ENCODE data around the gene ACACB. TPM values are rescaled to one million over a fixed set of nuclear protein-coding genes. Genes with fewer than 3 reads are reported as not detected.

The ACACB gene
- total and polyA plus RNA-seq, 8 donors, result 23.4 to 58.9 (median 31.6) TPM

DNA sequence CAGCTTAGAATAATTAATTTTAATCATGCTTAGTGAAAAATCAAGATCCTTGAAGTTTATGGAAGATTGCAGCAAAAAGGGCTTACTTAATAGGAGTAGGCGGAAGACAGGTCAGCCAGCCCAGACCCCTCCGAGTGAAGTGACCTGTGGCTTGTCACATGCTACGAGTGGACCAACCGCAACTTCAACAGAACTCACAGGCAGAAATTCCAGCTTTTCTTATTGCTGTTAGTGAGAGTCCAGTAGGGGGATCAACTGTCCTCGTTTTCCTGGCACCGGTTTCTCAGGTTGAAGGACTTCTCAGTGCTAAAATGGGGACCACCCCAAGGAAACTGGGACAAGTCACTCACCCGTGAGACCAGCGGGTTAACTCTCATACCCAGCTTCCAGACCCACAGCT, 72.9 kb downstream of the ACACB start:
- WGBS, 2 donors, result 91 to 94% methylated on average over 8 of the region's 8 CpGs
- Histone ChIP-seq H3K9me3 (no peaks in the 10 kb centered on the region), H3K36me3 (peaks cover 0 to 66% (median 16%) of the 10 kb centered on the region in 3 donors), H3K4me3 (no peak overlapping the region), H3K27ac (no peak overlapping the region), H3K4me1 (no peaks in the 10 kb centered on the region), H3K27me3 (no peaks in the 10 kb centered on the region)
- TF ChIP-seq, protein P1, sequence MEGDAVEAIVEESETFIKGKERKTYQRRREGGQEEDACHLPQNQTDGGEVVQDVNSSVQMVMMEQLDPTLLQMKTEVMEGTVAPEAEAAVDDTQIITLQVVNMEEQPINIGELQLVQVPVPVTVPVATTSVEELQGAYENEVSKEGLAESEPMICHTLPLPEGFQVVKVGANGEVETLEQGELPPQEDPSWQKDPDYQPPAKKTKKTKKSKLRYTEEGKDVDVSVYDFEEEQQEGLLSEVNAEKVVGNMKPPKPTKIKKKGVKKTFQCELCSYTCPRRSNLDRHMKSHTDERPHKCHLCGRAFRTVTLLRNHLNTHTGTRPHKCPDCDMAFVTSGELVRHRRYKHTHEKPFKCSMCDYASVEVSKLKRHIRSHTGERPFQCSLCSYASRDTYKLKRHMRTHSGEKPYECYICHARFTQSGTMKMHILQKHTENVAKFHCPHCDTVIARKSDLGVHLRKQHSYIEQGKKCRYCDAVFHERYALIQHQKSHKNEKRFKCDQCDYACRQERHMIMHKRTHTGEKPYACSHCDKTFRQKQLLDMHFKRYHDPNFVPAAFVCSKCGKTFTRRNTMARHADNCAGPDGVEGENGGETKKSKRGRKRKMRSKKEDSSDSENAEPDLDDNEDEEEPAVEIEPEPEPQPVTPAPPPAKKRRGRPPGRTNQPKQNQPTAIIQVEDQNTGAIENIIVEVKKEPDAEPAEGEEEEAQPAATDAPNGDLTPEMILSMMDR (IDR thresholded peaks at IDR 0.05), result no peak
- FAIRE-seq (no peak), ATAC-seq (no peak), DNase-seq (no peak)
- intact Hi-C loops (cut with DNase I), result no loop called here

DNA sequence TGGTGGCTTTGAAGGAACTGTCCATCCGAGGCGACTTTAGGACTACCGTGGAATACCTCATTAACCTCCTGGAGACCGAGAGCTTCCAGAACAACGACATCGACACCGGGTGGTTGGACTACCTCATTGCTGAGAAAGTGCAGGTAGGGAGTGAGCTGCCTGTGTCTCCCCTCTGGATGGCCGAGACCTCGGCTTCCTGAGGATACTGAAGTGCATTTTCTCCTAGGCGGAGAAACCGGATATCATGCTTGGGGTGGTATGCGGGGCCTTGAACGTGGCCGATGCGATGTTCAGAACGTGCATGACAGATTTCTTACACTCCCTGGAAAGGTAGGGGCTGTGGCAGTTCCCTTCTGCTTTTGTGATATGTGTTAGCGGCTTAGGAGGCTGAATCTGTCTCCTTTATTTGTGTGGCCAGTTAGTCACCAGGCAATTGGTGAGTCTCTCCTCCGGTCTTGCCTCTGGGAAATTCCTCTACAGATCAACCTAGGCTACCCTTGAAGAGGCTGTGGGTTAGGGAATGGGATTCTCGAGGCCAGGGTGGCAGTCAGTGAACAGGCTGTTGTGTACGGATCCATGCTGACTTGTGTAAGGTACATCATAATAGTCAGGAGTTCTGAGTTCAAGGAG, 75.3 kb downstream of the ACACB start:
- Histone ChIP-seq H3K27ac (no peak overlapping the region), H3K4me3 (no peak overlapping the region), H3K4me1 (no peaks in the 10 kb centered on the region), H3K36me3 (peaks cover 0 to 65% (median 8%) of the 10 kb centered on the region in 3 donors), H3K27me3 (no peaks in the 10 kb centered on the region), H3K9me3 (no peaks in the 10 kb centered on the region)
- WGBS, 2 donors, result 93 to 95% methylated on average over 20 of the region's 20 CpGs
- TF ChIP-seq, protein P1 (IDR thresholded peaks at IDR 0.05), result no peak
- no peak for FAIRE-seq
- intact Hi-C loops (cut with DNase I), result no loop called here
- DNase-seq, result no peak
- ATAC-seq, result no peak

DNA sequence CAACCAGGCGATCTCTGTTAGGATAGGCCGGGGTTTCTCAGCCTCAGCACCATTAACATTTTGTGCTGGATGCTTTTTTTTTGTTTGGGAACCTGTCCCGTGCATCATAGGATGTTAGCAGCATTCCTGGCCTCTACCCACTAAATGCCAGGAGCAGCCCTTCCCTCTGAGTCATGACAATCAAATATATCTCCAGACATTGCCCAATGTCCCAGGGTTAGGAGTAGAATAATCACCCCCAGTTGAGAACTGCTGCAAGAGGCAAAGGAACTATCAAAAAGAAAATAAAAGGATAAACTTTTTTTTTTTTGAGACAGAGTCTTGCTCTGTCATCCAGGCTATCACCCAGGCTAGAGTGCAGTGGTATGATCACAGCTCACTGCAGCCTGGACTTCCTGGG, 76.0 kb downstream of the ACACB start:
- DNase-seq, result no peak
- H3K27ac ChIP-seq, result no peak overlapping the region
- TF ChIP-seq, protein P1 (IDR thresholded peaks at IDR 0.05), result no peak
- WGBS, 2 donors, result 82 to 89% methylated on average over 3 of the region's 3 CpGs
- intact Hi-C loops (cut with DNase I), result no loop called here
- ATAC-seq, result no peak
- no peaks in the 10 kb centered on the region for H3K27me3 ChIP-seq
- H3K4me3 ChIP-seq, result no peak overlapping the region
- FAIRE-seq, result no peak
- H3K4me1 ChIP-seq, result peaks cover 0 to under 1% (median 0%) of the 10 kb centered on the region in 3 donors
- H3K9me3 ChIP-seq, result no peaks in the 10 kb centered on the region
- peaks cover 0 to 66% (median 11%) of the 10 kb centered on the region in 3 donors for H3K36me3 ChIP-seq

DNA sequence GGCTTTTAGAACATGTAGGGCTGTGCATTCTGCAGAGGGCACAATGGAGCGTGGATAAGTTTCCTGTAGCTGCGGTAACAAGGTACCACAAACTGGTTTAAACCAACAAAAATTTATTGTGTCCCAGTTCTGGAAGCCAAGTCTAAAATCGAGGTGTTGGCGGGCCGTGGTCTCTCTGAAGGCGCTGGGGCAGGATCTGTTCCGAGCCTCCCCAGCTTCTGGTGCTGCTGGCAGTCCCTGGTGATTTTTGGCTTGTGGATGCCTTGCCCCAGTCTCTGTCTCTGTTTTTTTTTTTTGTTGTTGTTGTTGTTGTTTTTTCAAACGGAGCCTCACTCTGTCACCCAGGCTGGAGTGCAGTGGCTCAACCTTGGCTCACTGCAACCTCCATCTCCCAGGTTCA, 77.5 kb downstream of the ACACB start:
- WGBS, 2 donors, result 95 to 96% methylated on average over 8 of the region's 8 CpGs
- Histone ChIP-seq H3K27me3 (no peaks in the 10 kb centered on the region), H3K9me3 (no peaks in the 10 kb centered on the region), H3K36me3 (peaks cover 0 to 58% (median 11%) of the 10 kb centered on the region in 3 donors), H3K4me1 (peaks cover 0 to 3% (median 0%) of the 10 kb centered on the region in 3 donors), H3K27ac (no peak overlapping the region), H3K4me3 (no peak overlapping the region)
- FAIRE-seq, result no peak
- DNase-seq, result no peak
- ATAC-seq, result no peak
- TF ChIP-seq, protein P1 (IDR thresholded peaks at IDR 0.05), result no peak
- intact Hi-C loops (cut with DNase I), result no loop called here

DNA sequence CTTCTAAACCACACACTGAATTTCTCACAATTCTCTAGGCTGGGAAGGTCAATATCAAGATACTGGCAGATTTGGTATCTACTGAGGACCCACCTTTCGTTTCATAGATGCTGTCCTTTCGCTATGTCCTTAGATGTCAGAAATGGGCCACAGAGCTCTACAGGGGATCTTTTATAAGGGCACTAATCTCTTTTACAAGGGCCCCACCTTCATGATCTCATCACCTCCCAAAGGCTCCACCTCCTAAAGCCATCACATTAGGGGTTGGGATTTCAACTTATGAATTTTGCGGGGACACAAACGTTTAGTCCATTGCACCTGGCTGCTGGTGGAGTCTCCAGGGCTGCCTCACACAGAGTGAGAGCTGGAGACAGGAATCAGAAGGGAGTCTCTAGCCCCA, 79.9 kb downstream of the ACACB start:
- no peak for FAIRE-seq

More for the DNA sequence above, 79.9 kb downstream of the ACACB start:
- Histone ChIP-seq H3K4me3 (no peak overlapping the region), H3K36me3 (peaks cover 0 to 56% (median 11%) of the 10 kb centered on the region in 3 donors), H3K27me3 (no peaks in the 10 kb centered on the region), H3K4me1 (peaks cover 0 to 3% (median 0%) of the 10 kb centered on the region in 3 donors), H3K9me3 (no peaks in the 10 kb centered on the region), H3K27ac (no peak overlapping the region)
- no peak for ATAC-seq
- intact Hi-C loops (cut with DNase I), result no loop called here
- DNase-seq, result no peak
- TF ChIP-seq, protein P1 (IDR thresholded peaks at IDR 0.05), result no peak
- WGBS, 2 donors, result 95 to 96% methylated on average over 4 of the region's 4 CpGs

Data from pancreas (tissue), 10 donors.